SK-N-SH (cell line): Measurements from ENCODE around the gene GMNN. TPM values are rescaled to one million over a fixed set of nuclear protein-coding genes. Genes with fewer than 3 reads are reported as not detected.

ENCODE experiments used
- CTCF ChIA-PET: fragments of 300-600, 350-600 bp; formaldehyde crosslinking; extraction: SDS; loops from one replicate; lab custom pipeline; 2021; lab: Yijun Ruan, JAX
- POLR2A ChIA-PET: fragments of 350-600 bp; sonication (Branson Sonifier 250); formaldehyde crosslinking; extraction: SDS; loops from one replicate; lab custom pipeline; 2020; ENCODE audit warnings: antibody characterized with exemption, inconsistent platforms; lab: Yijun Ruan, JAX
- DNase-seq: peaks from one replicate; pipeline ENCODE4 v3.0.0; 2012
- H2AFZ ChIP-seq: fragments of 200-600 bp; sonication (generic); 2 replicates; pipeline ENCODE4 v1.8.1; 2016; ENCODE audit warnings: antibody characterized with exemption, mild to moderate bottlenecking, low read depth
- H3F3A ChIP-seq: fragments of 200-600 bp; sonication (generic); replicated peaks from 2 replicates; pipeline ENCODE3; 2016; ENCODE audit warnings: antibody characterized with exemption, mild to moderate bottlenecking; ENCODE audit not compliant: insufficient read depth
- H3K27ac ChIP-seq, 2 experiments: fragments of 200-500 bp in 1 of 2; fragments of 200-600 bp in 1 of 2; sonication (Bioruptor generic) in 1 of 2; sonication (generic), shearing (Covaris generic) in 1 of 2; 2 replicates each; pipeline versions ENCODE4 v1.5.1 to v1.6.1; 2014 to 2016; ENCODE audit warnings: low read depth in 2 of 2, inconsistent platforms in 1 of 2, low read length in 1 of 2, mild to moderate bottlenecking in 1 of 2, mixed read lengths in 1 of 2
- H3K27me3 ChIP-seq: fragments of 200-600 bp; sonication (generic), shearing (Covaris generic); 2 replicates; pipeline ENCODE4 v1.6.1; 2016; ENCODE audit warnings: mixed run types; ENCODE audit not compliant: insufficient read depth
- H3K36me3 ChIP-seq, 2 experiments: fragments of 200-500 bp in 1 of 2; fragments of 200-600 bp in 1 of 2; sonication (Bioruptor generic) in 1 of 2; sonication (generic) in 1 of 2; replicated peaks in 1 of 2; 2 replicates each; pipeline versions ENCODE3 to v1.5.1; 2014 to 2016; ENCODE audit warnings: low read length in 1 of 2, mild to moderate bottlenecking in 1 of 2; ENCODE audit not compliant: insufficient read depth in 2 of 2, control insufficient read depth in 1 of 2
- H3K4me1 ChIP-seq, 2 experiments: fragments of 200-500 bp in 1 of 2; fragments of 200-600 bp in 1 of 2; sonication (Bioruptor generic) in 1 of 2; sonication (generic), shearing (Covaris generic) in 1 of 2; 2 replicates each; pipeline versions ENCODE4 v1.5.1 to v1.6.1; 2014 to 2016; ENCODE audit warnings: low read depth in 1 of 2, low read length in 1 of 2, mixed run types in 1 of 2; ENCODE audit not compliant: insufficient read depth in 2 of 2, control insufficient read depth in 1 of 2
- H3K4me2 ChIP-seq: fragments of 200-600 bp; sonication (generic), shearing (Covaris generic); 2 replicates; pipeline ENCODE4 v1.6.1; 2017; ENCODE audit warnings: mixed run types
- H3K4me3 ChIP-seq, 2 experiments: fragments of 200-500 bp in 1 of 2; fragments of 200-600 bp in 1 of 2; sonication (Bioruptor generic) in 1 of 2; sonication (generic), shearing (Covaris generic) in 1 of 2; 2 replicates each; pipeline versions ENCODE4 v1.5.1 to v1.8.1; 2014 to 2016; ENCODE audit warnings: low read depth in 2 of 2, inconsistent platforms in 1 of 2, low read length in 1 of 2, mild to moderate bottlenecking in 1 of 2, mixed read lengths in 1 of 2, moderate library complexity in 1 of 2
- H3K79me2 ChIP-seq: fragments of 200-600 bp; sonication (generic); 2 replicates; pipeline ENCODE4 v1.8.1; 2017; ENCODE audit warnings: mild to moderate bottlenecking; ENCODE audit not compliant: insufficient read depth
- H3K9ac ChIP-seq: fragments of 200-600 bp; sonication (generic); 2 replicates; pipeline ENCODE4 v1.6.1; 2017; ENCODE audit warnings: mixed run types
- H3K9me2 ChIP-seq: fragments of 200-600 bp; sonication (generic); 2 replicates; pipeline ENCODE4 v1.6.1; 2017; ENCODE audit warnings: mixed run types
- H3K9me3 ChIP-seq: fragments of 200-600 bp; sonication (generic); 2 replicates; pipeline ENCODE4 v1.6.1; 2017; ENCODE audit warnings: mixed run types, mild to moderate bottlenecking, moderate library complexity
- H4K20me1 ChIP-seq: fragments of 200-600 bp; sonication (generic); 2 replicates; pipeline ENCODE4 v1.6.1; 2017; ENCODE audit warnings: mild to moderate bottlenecking, mixed run types; ENCODE audit not compliant: insufficient read depth
- CHD2 ChIP-seq: fragments of 150-350 bp; IDR thresholded peaks from 2 replicates; pipeline ENCODE4 v1.6.1; 2018; ENCODE audit warnings: low read length; ENCODE audit not compliant: partially characterized antibody
- CTCF ChIP-seq: fragments of 200-600 bp; sonication (generic); IDR thresholded peaks from 2 replicates; pipeline ENCODE4 v1.6.1; 2017; ENCODE audit warnings: antibody characterized with exemption, mild to moderate bottlenecking, moderate library complexity
- ELF1 ChIP-seq: IDR thresholded peaks from 2 replicates; pipeline ENCODE4 v1.4.0; 2012
- EZH2phosphoT487 ChIP-seq: fragments of 200-600 bp; sonication (generic); IDR thresholded peaks from 2 replicates; pipeline ENCODE4 v1.6.1; 2017; ENCODE audit warnings: low read depth, mixed run types, mild to moderate bottlenecking, antibody characterized with exemption, moderate library complexity, borderline replicate concordance
- FOSL2 ChIP-seq: IDR thresholded peaks from 2 replicates; pipeline ENCODE4 v1.4.0; 2012; ENCODE audit warnings: low read depth, mild to moderate bottlenecking, moderate library complexity, borderline replicate concordance
- FOXJ3 ChIP-seq: sonication (generic); formaldehyde crosslinking; IDR thresholded peaks from 2 replicates; pipeline ENCODE4 v1.5.1; 2020; ENCODE audit warnings: mild to moderate bottlenecking, missing genetic modification reagents
- FOXM1 ChIP-seq: IDR thresholded peaks from 2 replicates; pipeline ENCODE4 v1.4.0; 2012; ENCODE audit warnings: low read depth, mild to moderate bottlenecking
- GABPA ChIP-seq: IDR thresholded peaks from 2 replicates; pipeline ENCODE4 v1.4.0; 2012; ENCODE audit warnings: low read depth, mild to moderate bottlenecking
- GATA2 ChIP-seq: sonication (generic); formaldehyde crosslinking; IDR thresholded peaks from 2 replicates; pipeline ENCODE4 v1.5.0; 2020; ENCODE audit warnings: mild to moderate bottlenecking, missing genetic modification reagents
- IRF3 ChIP-seq: fragments of 150-350 bp; IDR thresholded peaks from 2 replicates; pipeline ENCODE4 v1.6.1; 2016; ENCODE audit warnings: mild to moderate bottlenecking, low read depth, low read length
- MAX ChIP-seq: IDR thresholded peaks from 2 replicates; pipeline ENCODE4 v1.4.0; 2012; ENCODE audit warnings: low read depth
- MXI1 ChIP-seq: IDR thresholded peaks from 2 replicates; pipeline ENCODE4 v1.6.1; 2012; ENCODE audit warnings: mild to moderate bottlenecking, low read depth, low read length, improper control_type of control experiment
- NRF1 ChIP-seq: IDR thresholded peaks from 2 replicates; pipeline ENCODE4 v1.6.1; 2012; ENCODE audit warnings: low read depth, mild to moderate bottlenecking, low read length
- PBX3 ChIP-seq: IDR thresholded peaks from 2 replicates; pipeline ENCODE4; 2012
- POLR2AphosphoS5 ChIP-seq: IDR thresholded peaks from 2 replicates; pipeline ENCODE4 v1.6.1; 2012; ENCODE audit warnings: low read depth, low read length
- RXRA ChIP-seq: IDR thresholded peaks from 2 replicates; pipeline ENCODE4 v1.4.0; 2012; ENCODE audit warnings: low read depth, mild to moderate bottlenecking, borderline replicate concordance
- SIN3A ChIP-seq: IDR thresholded peaks from 2 replicates; pipeline ENCODE4 v1.6.1; 2012; ENCODE audit warnings: low read depth, mild to moderate bottlenecking, low read length, moderate library complexity, borderline replicate concordance
- SMC3 ChIP-seq: IDR thresholded peaks from 2 replicates; pipeline ENCODE4 v1.6.1; 2012; ENCODE audit warnings: low read depth, low read length, improper control_type of control experiment
- TAF1 ChIP-seq: IDR thresholded peaks from 2 replicates; pipeline ENCODE4 v1.6.1; 2012; ENCODE audit warnings: low read depth, mild to moderate bottlenecking, low read length, moderate library complexity, borderline replicate concordance
- TCF12 ChIP-seq: IDR thresholded peaks from 2 replicates; pipeline ENCODE4 v1.4.0; 2012
- TEAD4 ChIP-seq: IDR thresholded peaks from 2 replicates; pipeline ENCODE4 v1.4.0; 2012; ENCODE audit warnings: mild to moderate bottlenecking, borderline replicate concordance; ENCODE audit not compliant: insufficient read depth
- YY1 ChIP-seq: IDR thresholded peaks from 2 replicates; pipeline ENCODE4 v1.4.0; 2012; ENCODE audit warnings: low read depth, mild to moderate bottlenecking
- ZBTB33 ChIP-seq: IDR thresholded peaks from 2 replicates; pipeline ENCODE4 v1.4.0; 2012; ENCODE audit warnings: low read depth, borderline replicate concordance
- WGBS: methylation state at CpG from one replicate; pipeline ENCODE4 v1.1.6; 2017; ENCODE audit warnings: low lambda C conversion rate; 5-methylcytosine and 5-hydroxymethylcytosine counted together
- polyA plus RNA-seq, 3 experiments: library from polyadenylated mRNA; depleted of rRNA; stranded (reverse); fragments of >200 nt; gene quantifications; 2 replicates each; pipeline ENCODE4 v1.2.3, GENCODE V29; 2012

GMNN gene
- 16.2 and 16.8 TPM in 2 replicates for polyA plus RNA-seq (2012; rRNA removed)
- polyA plus RNA-seq (2012; cell fraction: cytosol; rRNA removed): 19.1 and 20.5 TPM in 2 replicates
- polyA plus RNA-seq (2012; cell fraction: nucleus; rRNA removed): 15.2 and 19.7 TPM in 2 replicates

- DNase-seq: peak; percentile 96
- TF ChIP-seq PBX3: no peak
- TF ChIP-seq TEAD4: no peak
- TF ChIP-seq TCF12: no peak
- TF ChIP-seq NRF1: peak; percentile 80
- TF ChIP-seq ZBTB33: no peak
- no peak for TF ChIP-seq CHD2
- peak; percentile 88; the same call in 1 of the 2 replicates for TF ChIP-seq SIN3A
- TF ChIP-seq MXI1: peak; percentile 86
- TF ChIP-seq MAX: peak; percentile 81
- no peak for TF ChIP-seq GATA2 (CRISPR knock-in tag)
- TF ChIP-seq SMC3: no peak
- no peak for TF ChIP-seq CTCF
- no peak for TF ChIP-seq FOXJ3
- no peak for TF ChIP-seq EZH2phosphoT487
- peak; percentile 22; the same call in 1 of the 2 replicates for TF ChIP-seq IRF3
- no peak for TF ChIP-seq GABPA
- no peak for TF ChIP-seq FOSL2
- no peak for TF ChIP-seq ELF1
- TF ChIP-seq YY1: no peak
- TF ChIP-seq POLR2AphosphoS5: peak; percentile 85
- TF ChIP-seq TAF1: peak; percentile 81; the same call in 1 of the 2 replicates
- no peak for TF ChIP-seq RXRA
- no peak for TF ChIP-seq FOXM1
Observed at GRCh38 chr6:24774696-24775519, at the start of gene GMNN. Gene GMNN (plus strand): TSS chr6:24774937. CDS start chr6:24777247, 2,310 bp downstream.

More at GRCh38 chr6:24774696-24775519, at the start of gene GMNN:
- under 1% methylated on average over 25 of the region's 75 CpGs for WGBS
- Histone ChIP-seq H3K9me3 (no peaks in the 10 kb centered on the region), H3K36me3 (peaks cover 7 to 10% of the 10 kb centered on the region in 2 experiments), H3K9me2 (no peaks in the 10 kb centered on the region), H3K4me1 (peaks cover 11 to 13% of the 10 kb centered on the region in 2 experiments; a peak in 3 of 4 replicates), H3F3A (peaks cover 9% of the 10 kb centered on the region), H3K9ac (peak within 1 kb of the TSS; percentile 90), H3K79me2 (peaks cover 47% of the 10 kb centered on the region), H3K4me3 (peak within 1 kb of the TSS; percentile 88 to 99), H2AFZ (peak within 1 kb of the TSS; percentile 92), H3K4me2 (peak within 1 kb of the TSS; percentile 83), H3K27me3 (no peaks in the 10 kb centered on the region), H3K27ac (peak within 1 kb of the TSS; percentile 93 to 95), H4K20me1 (peaks cover 12% of the 10 kb centered on the region; the same call in 1 of the 2 replicates)
- POLR2A ChIA-PET: interaction anchor here (2.4 kb wide), 1 partner anchor 53 kb away, joined by 9 read pairs; no protein-coding TSS in a partner anchor
- CTCF ChIA-PET: interaction anchor here (0.8 to 0.9 kb wide), 2 partner anchors 56 to 194 kb away, joined by 3 read pairs; partner anchors contain the start of gene C6orf62
